ENCODE measurements around the gene RPL37A.
A peak's percentile ranks its signal among the peaks of the same experiment; 100 is the strongest.
"Not testable (repeated sequence)": the region's sequence is repeated elsewhere in the genome, so short reads cannot be mapped to it uniquely, and the experiment has no call there.

RPL37A gene

GRCh38 chr2:216507220-216508160 lies 8.8 kb downstream of the RPL37A start:
- in situ Hi-C loops (cut with MboI; ENCODE audit: low pct_unique_long_range_greater_than_20kb, low sequenced_read_pairs), result no loop called here
- DNase-seq, result no peak

- in situ Hi-C loops (cut with MboI; ENCODE audit: low pct_unique_long_range_greater_than_20kb, low sequenced_read_pairs), result no loop called here
- no peak for DNase-seq
Measured at GRCh38 chr2:216508229-216508628, 9.6 kb downstream of the RPL37A start.

GRCh38 chr2:216516730-216517350 lies 18.2 kb downstream of the RPL37A start:
- DNase-seq, result peak; percentile 75
- in situ Hi-C loops (cut with MboI; ENCODE audit: low pct_unique_long_range_greater_than_20kb, low sequenced_read_pairs), result no loop called here

GRCh38 chr2:216517447-216518225 lies 19.0 kb downstream of the RPL37A start:
- in situ Hi-C loops (cut with MboI; ENCODE audit: low pct_unique_long_range_greater_than_20kb, low sequenced_read_pairs), result no loop called here
- DNase-seq, result no peak

- in situ Hi-C loops (cut with MboI; ENCODE audit: low pct_unique_long_range_greater_than_20kb, low sequenced_read_pairs); DNase-seq: not testable (repeated sequence)
Measured at GRCh38 chr2:216518566-216519119, 20.0 kb downstream of the RPL37A start.

GRCh38 chr2:216519154-216519762 lies 20.6 kb downstream of the RPL37A start:
- peak; percentile 85 for DNase-seq
- in situ Hi-C loops (cut with MboI; ENCODE audit: low pct_unique_long_range_greater_than_20kb, low sequenced_read_pairs), result no loop called here

- in situ Hi-C loops (cut with MboI; ENCODE audit: low pct_unique_long_range_greater_than_20kb, low sequenced_read_pairs), result loop anchor here (10.0 kb wide), 1 partner anchor 145 kb away; no protein-coding TSS in a partner anchor
- no peak for DNase-seq
Measured at GRCh38 chr2:216520112-216520511, 21.5 kb downstream of the RPL37A start.

- in situ Hi-C loops (cut with MboI; ENCODE audit: low pct_unique_long_range_greater_than_20kb, low sequenced_read_pairs), result loop anchor here (10.0 kb wide), 1 partner anchor 142 kb away; no protein-coding TSS in a partner anchor
- no peak for DNase-seq
Measured at GRCh38 chr2:216522892-216523502, 24.4 kb downstream of the RPL37A start.

- in situ Hi-C loops (cut with MboI; ENCODE audit: low pct_unique_long_range_greater_than_20kb, low sequenced_read_pairs), result loop anchor here (10.0 kb wide), 1 partner anchor 139 kb away; no protein-coding TSS in a partner anchor
- DNase-seq, result no peak
Measured at GRCh38 chr2:216525972-216526371, 27.3 kb downstream of the RPL37A start.

- in situ Hi-C loops (cut with MboI; ENCODE audit: low pct_unique_long_range_greater_than_20kb, low sequenced_read_pairs), result loop anchor here (10.0 kb wide), 1 partner anchor 138 kb away; no protein-coding TSS in a partner anchor
- no peak for DNase-seq
Measured at GRCh38 chr2:216526939-216527338, 28.3 kb downstream of the RPL37A start.

- DNase-seq, result no peak
- in situ Hi-C loops (cut with MboI; ENCODE audit: low pct_unique_long_range_greater_than_20kb, low sequenced_read_pairs), result loop anchor here (10.0 kb wide), 1 partner anchor 137 kb away; no protein-coding TSS in a partner anchor
Measured at GRCh38 chr2:216527600-216527999, 29.0 kb downstream of the RPL37A start.

- no peak for DNase-seq
- in situ Hi-C loops (cut with MboI; ENCODE audit: low pct_unique_long_range_greater_than_20kb, low sequenced_read_pairs), result no loop called here
Measured at GRCh38 chr2:216532562-216532961, 33.9 kb downstream of the RPL37A start.

GRCh38 chr2:216533609-216534008 lies 35.0 kb downstream of the RPL37A start:
- in situ Hi-C loops (cut with MboI; ENCODE audit: low pct_unique_long_range_greater_than_20kb, low sequenced_read_pairs), result no loop called here
- DNase-seq, result no peak

GRCh38 chr2:216534809-216535208 lies 36.2 kb downstream of the RPL37A start:
- in situ Hi-C loops (cut with MboI; ENCODE audit: low pct_unique_long_range_greater_than_20kb, low sequenced_read_pairs), result no loop called here
- DNase-seq, result no peak

- in situ Hi-C loops (cut with MboI; ENCODE audit: low pct_unique_long_range_greater_than_20kb, low sequenced_read_pairs), result no loop called here
- peak; percentile 87 for DNase-seq
Measured at GRCh38 chr2:216535454-216535995, 36.9 kb downstream of the RPL37A start.

- DNase-seq, result no peak
- in situ Hi-C loops (cut with MboI; ENCODE audit: low pct_unique_long_range_greater_than_20kb, low sequenced_read_pairs), result no loop called here
Measured at GRCh38 chr2:216536734-216537210, 38.1 kb downstream of the RPL37A start.

- in situ Hi-C loops (cut with MboI; ENCODE audit: low pct_unique_long_range_greater_than_20kb, low sequenced_read_pairs), result no loop called here
- DNase-seq, result no peak
Measured at GRCh38 chr2:216537366-216537765, 38.7 kb downstream of the RPL37A start.

- in situ Hi-C loops (cut with MboI; ENCODE audit: low pct_unique_long_range_greater_than_20kb, low sequenced_read_pairs), result no loop called here
- no peak for DNase-seq
Measured at GRCh38 chr2:216538538-216538937, 39.9 kb downstream of the RPL37A start.

All from KBM-7 (cell line).